GM23248 (cell line): ENCODE measurements around the gene RAB3C.

Experiments used
- EZH2 ChIP-seq: fragments of 200-600 bp; sonication (generic); IDR thresholded peaks from 2 replicates; pipeline ENCODE4 v1.6.1; 2018; ENCODE audit warnings: antibody characterized with exemption, mild to moderate bottlenecking; ENCODE audit not compliant: insufficient read depth, poor library complexity, severe bottlenecking
- EZH2phosphoT487 ChIP-seq: fragments of 200-600 bp; sonication (generic); IDR thresholded peaks from 2 replicates; pipeline ENCODE4 v1.6.1; 2018; ENCODE audit warnings: antibody characterized with exemption, moderate library complexity, mild to moderate bottlenecking, low read depth; ENCODE audit not compliant: insufficient read depth

GRCh38 chr5:58763390-58763789, 180.5 kb downstream of the RAB3C start:
- TF ChIP-seq EZH2 (no peak), EZH2phosphoT487 (no peak)
